ENCODE data around the gene RBM5.

The RBM5 gene

GRCh38 chr3:50121072-50122032, 32.6 kb downstream of the RBM5 start:
- peak; percentile 33 for DNase-seq

- DNase-seq: no peak
Observed at GRCh38 chr3:50122071-50122470, 33.4 kb downstream of the RBM5 start.

- DNase-seq: no peak
Observed at GRCh38 chr3:50122661-50123391, 34.1 kb downstream of the RBM5 start.

- DNase-seq: no peak
Observed at GRCh38 chr3:50123394-50124051, 34.8 kb downstream of the RBM5 start.

- no peak for DNase-seq
Observed at GRCh38 chr3:50124052-50124799, 35.5 kb downstream of the RBM5 start.

- no peak for DNase-seq
Observed at GRCh38 chr3:50124800-50125178, 36.1 kb downstream of the RBM5 start.

GRCh38 chr3:50125541-50126286, 37.0 kb downstream of the RBM5 start:
- no peak for DNase-seq

- no peak for DNase-seq
Observed at GRCh38 chr3:50126287-50127211, 37.8 kb downstream of the RBM5 start.

- DNase-seq: no peak
Observed at GRCh38 chr3:50127251-50127691, 38.6 kb downstream of the RBM5 start.

- no peak for DNase-seq
Observed at GRCh38 chr3:50128001-50128400, 39.3 kb downstream of the RBM5 start.

- no peak for DNase-seq
Observed at GRCh38 chr3:50130436-50130835, 41.7 kb downstream of the RBM5 start.

GRCh38 chr3:50132421-50133282, 43.9 kb downstream of the RBM5 start:
- DNase-seq: no peak

- DNase-seq: no peak
Observed at GRCh38 chr3:50133283-50133615, 44.5 kb downstream of the RBM5 start.

GRCh38 chr3:50134367-50134766, 45.6 kb downstream of the RBM5 start:
- no peak for DNase-seq

- no peak for DNase-seq
Observed at GRCh38 chr3:50135964-50136363, 47.2 kb downstream of the RBM5 start.

- no peak for DNase-seq
Observed at GRCh38 chr3:50136714-50137405, 48.1 kb downstream of the RBM5 start.

- no peak for DNase-seq
Observed at GRCh38 chr3:50137531-50137930, 48.8 kb downstream of the RBM5 start.

GRCh38 chr3:50138266-50139200, 49.8 kb downstream of the RBM5 start:
- no peak for DNase-seq
